GM19193 (cell line): ENCODE data around the gene NUP160.

Experiments used
- POLR2A ChIP-seq: IDR thresholded peaks from 4 replicates; pipeline ENCODE4 v1.6.1; 2011; ENCODE audit not compliant: insufficient read depth, insufficient read length; ENCODE audit errors: extremely low read depth

NUP160 gene

GRCh38 chr11:47863898-47864430, 15.8 kb upstream of the NUP160 start:
- no peak for TF ChIP-seq POLR2A

DNA sequence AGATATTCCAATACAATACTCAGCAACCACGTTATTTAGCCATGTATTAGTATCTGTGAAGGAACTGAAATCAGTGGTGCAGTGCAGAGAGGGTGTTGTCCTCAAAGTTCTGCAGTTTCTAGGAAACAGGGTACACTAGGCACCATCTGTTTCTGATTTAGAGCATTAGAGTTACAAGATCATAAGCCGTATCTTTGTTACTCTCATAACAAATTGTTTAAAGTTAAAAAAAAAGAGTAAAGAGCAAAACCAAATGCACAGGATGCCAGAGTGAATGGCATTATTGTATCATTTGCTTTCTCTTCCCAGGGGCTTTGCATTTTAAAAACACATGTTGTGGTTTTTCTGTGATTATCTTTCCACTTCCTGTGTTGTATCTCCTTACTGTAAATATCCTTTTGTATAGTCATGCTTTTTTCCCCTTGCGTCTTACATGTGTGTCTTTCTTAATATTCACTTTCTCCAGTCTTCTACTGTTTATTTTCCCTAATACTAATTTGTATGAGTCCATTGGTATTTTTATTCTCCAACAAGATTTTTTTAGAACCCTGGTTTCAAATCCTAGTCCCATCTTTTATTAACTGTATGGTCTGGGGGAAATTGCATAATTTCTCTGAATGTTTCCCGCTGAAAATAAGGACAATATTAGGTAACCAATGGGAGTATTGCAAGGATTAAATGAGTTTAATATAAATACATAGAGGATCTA, 15.2 kb upstream of the NUP160 start:
- TF ChIP-seq POLR2A, result no peak

- no peak for TF ChIP-seq POLR2A
Observed at GRCh38 chr11:47861728-47862127, 13.6 kb upstream of the NUP160 start.

GRCh38 chr11:47860536-47860935, 12.4 kb upstream of the NUP160 start:
- TF ChIP-seq POLR2A, result no peak

DNA sequence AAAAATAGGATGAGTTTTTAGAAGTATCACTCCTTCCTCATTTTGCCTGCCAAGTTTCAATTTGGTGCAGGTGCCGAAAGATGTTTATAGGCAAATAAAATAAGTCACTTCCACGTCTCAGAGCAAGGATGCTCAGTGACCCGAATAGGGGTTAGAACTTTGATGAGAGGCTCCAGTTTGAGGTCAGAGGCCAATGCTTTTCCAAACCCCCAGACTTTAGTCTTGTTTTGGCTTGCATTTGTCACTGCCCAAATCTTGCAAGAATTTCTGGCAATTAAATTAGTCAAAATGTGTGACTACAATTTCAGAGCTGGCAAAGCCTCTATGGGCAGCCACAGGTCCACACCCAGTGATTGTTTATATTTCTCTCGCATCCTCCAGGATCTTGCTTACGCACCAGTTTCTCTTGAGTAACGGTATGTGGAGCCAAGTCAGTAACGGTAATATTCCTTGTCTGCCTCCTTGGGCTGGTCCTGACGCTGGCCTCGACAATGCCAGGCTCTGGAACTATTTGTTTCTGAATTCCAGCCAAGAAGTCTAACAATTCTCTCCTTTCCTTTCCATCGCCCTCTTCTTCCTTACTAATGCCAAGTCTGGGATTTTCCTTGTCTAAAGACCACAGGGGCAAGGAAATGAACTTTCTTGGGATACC, 9.9 kb upstream of the NUP160 start:
- no peak for TF ChIP-seq POLR2A

DNA sequence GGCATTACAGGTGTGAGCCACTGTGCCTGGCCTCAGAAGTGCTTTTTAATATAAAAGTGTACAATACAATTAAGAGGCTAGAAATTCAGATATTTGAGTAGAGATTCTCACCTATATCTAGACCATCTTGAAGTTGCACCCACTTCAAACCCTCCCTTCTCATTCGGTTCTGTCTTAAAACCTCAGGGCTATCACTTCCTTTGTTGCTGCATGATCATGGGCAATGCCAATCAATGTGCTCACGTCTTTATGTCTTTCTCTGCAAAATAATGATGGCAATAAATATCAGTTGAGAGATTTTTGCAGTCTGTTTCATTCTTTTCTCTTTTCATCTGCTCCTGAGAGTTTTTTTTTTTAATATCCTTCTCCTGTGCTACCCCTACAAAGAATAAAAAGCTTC, 9.3 kb upstream of the NUP160 start:
- TF ChIP-seq POLR2A, result no peak

- TF ChIP-seq POLR2A, result no peak
Observed at GRCh38 chr11:47856186-47856585, 8.0 kb upstream of the NUP160 start.

GRCh38 chr11:47854667-47855066, 6.5 kb upstream of the NUP160 start:
- TF ChIP-seq POLR2A, result no peak

DNA sequence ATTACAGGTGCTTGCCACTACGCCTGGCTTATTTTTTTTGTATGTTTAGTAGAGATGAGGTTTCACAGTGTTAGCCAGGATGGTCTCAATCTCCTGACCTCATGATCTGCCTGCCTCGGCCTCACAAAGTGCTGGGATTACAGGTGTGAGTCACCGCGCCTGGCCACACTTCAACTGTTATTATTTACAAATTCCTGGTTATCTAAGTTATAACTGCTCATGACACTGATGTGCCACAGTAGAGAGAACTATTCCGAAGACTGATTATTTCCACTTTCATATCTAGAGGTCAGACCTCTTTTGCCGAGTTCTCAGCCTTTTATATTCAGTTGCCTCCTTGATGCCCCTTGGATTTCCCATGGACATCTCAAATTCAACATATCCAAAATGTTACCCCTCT, 3.9 kb upstream of the NUP160 start:
- no peak for TF ChIP-seq POLR2A

- no peak for TF ChIP-seq POLR2A
Observed at GRCh38 chr11:47850337-47850736, 2.2 kb upstream of the NUP160 start.

DNA sequence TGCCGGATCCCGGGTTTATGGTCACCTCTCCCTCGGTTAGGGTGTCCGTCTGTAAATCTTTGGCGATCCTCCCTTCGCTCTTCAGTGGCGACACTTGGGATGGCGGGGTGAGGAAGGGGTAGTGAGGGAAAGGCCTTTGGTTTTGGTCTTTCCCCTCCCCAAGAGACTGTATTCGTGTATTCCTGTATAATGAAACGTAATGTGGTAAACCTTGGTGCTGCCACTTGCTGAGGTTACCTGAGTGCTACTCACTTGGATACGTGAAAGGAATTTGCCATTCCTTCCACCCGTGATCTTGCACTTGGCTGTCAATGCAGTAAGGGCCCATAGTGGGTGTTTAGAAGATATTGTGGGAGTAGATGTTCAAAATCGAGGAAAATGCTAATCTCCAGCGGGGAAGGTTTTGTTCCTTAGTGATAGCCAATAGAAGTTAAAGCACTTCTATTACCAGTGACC, 578 bp upstream of the NUP160 start:
- TF ChIP-seq POLR2A, result no peak

DNA sequence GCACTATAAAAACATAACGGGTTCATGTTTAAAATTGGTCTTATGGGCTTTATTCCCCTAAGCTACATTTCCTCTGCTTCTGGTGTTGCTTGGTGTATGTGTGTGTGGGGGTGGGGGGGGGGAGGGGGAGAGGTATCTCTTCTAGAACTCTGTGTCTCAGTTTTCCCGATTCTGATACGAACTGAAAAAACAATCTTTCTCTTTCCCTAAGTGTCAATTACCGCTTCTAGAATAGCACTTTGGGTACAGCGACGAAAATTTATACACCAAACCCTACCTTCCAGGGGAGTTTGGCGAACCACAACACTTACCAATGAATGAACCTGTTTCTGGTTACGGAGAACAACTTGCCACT, 636 bp downstream of the NUP160 start:
- no peak for TF ChIP-seq POLR2A

DNA sequence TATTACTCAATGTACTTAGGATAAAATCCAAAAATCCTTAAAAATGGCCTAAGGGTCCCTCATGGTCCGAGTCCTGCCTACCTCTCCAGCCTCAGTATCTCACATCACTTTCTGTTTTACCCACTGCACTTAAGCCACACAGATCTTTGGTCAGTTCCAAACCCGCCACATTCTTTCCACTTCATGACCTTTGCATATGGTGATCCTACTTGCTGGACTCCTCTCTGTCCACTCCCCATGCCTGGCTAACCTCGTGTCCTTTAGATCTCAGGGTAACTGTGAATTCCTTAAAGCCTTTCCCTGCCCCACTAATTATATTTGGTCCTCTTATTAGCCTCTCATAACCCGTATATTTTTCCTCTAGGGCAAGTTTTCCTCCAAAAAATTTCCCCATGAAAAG, 1.2 kb downstream of the NUP160 start:
- no peak for TF ChIP-seq POLR2A

GRCh38 chr11:47843361-47844055, 4.6 kb downstream of the NUP160 start:
- TF ChIP-seq POLR2A, result no peak

DNA sequence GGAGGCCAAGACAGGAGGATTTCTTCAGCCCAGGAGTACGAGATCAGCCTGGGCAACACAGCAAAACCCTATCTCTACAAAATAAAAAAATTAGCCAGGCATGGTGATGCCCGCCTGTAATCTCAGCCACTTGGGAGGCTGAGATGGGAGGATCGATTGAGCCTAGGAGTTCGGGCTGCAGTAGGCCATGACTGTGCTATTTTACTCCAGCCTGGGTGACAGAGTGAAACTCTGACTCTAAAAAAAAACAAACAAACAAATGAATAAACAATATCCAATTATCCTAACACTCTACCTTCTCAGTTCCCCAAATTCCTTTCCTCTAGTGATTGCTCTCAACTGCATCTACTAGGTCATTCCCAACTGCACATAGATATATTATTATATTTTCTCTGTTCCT, 5.4 kb downstream of the NUP160 start:
- TF ChIP-seq POLR2A, result no peak

- TF ChIP-seq POLR2A, result no peak
Observed at GRCh38 chr11:47837929-47838328, 10.2 kb downstream of the NUP160 start.
